ENCODE data around the gene HNRNPR.
A peak's percentile ranks its signal among the peaks of the same experiment; 100 is the strongest.
"Not testable (repeated sequence)": the region's sequence is repeated elsewhere in the genome, so short reads cannot be mapped to it uniquely, and the experiment has no call there.

HNRNPR gene

DNA sequence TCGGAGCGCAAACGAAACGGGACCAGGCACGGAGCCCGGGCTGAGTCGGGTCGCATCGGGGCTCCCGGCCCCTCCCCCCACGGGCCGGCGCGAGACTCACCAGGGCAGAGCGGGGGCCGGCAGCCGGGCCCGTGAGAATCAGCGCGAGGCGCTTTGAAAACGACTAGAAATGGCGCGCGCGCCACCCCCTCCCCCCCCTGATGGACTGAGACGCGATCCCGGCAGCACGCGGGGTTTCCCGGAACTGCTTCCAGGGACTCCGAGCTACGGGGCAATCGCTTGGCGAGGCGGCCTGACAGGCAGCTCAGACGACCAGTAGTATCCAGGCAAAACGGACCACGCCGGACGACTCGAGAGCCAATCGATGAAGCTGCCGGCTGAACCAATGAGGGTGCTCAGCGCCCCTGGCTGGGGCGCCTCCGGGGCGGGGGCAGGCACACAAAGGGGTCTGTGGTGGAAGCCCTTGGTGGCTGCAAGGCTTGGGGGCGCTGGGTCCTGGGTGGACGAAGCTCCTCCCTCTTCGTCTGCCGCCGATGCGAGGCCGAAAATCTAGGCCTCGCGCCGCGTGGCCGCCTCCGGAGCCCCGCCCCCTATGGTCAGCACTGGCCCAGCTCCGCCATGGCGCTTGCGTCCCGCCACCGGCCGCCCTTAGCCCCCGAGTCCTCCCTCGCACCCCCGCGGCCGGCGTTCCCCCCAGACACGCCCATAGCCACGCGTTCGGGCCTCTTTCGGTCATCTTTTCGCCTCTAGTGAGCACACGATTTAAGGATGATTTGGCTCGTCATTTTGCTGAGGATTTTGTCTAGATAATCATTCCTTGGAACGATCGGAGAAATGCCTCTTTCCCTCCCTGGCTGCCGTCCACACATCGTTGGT is at the start of gene HNRNPR:
Gene HNRNPR, minus strand, starts transcription at position 174 of the 876 bp plus-strand sequence. CDS start 3,276 bp downstream, outside the sequence.
- DNase-seq (ENCODE audit: low spot score): peak; percentile 98

DNA sequence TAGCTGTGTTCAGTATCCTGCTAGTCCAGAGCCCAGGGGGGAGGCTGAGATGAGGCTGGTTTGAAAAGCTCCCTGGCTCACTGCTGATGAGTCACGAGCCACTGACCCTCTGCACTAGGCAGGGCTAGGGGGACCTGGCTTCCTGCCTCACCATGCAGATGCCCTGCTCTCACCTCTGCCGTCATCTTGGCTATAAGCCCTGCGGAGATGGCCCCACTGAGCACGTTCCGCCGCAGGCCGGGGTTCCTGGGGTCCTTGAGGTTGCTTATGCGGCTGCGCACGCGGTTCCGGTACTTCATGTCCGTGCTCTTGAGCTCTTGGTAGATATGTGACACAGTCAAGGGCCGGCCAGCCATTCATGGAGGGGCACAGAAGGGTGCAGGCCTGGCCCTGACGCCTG is 49.6 kb upstream of the HNRNPR start:
- no peak for DNase-seq (ENCODE audit: low spot score)

GRCh38 chr1:23392125-23392855 is 48.2 kb upstream of the HNRNPR start:
- DNase-seq (ENCODE audit: low spot score): no peak

- DNase-seq (ENCODE audit: low spot score): no peak
Observed at GRCh38 chr1:23389837-23390321, 45.8 kb upstream of the HNRNPR start.

DNA sequence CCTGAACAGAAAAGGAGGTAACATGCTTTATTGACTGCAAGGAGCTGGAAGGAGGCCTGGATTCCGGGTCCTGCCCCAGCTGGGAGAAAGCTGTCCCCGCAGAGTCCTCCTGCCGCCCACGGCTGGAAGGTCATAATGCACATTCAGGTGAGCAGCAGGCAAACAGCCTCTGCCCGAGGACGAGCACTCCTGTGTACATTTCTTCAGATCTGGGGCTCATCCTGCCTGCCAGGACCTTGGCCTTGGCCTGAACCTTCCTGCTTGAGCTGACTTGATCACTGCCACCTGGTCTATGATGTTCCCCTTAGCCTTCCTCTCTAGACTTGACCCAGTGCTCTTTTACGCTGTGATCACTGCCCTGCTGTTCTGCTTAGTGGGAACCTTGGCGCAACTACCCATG is 43.4 kb upstream of the HNRNPR start:
- no peak for DNase-seq (ENCODE audit: low spot score)

DNA sequence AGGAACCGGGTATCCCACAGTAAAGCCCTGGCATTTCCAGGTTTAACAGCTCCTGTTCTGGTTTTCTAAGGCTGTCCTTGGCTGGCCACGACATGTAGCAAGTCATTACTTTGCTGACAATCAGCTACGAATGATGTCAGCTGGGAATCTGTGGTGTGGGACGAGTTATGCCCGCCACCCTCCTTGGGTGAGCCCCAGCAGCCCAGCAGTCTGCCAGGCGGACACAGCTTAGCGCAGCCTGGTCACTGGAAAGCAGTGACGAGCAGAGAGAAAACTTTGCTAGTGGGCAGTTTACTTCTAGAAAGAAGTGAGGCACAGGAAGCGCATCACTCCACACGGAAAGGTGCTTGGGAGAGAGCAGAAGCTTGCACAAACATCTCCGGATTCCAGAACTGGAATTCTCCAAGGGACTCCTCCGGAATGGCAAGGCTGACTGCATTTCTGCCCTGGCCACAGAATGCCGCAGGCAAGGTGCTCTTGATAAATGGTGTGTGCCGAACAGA is 41.1 kb upstream of the HNRNPR start:
- no peak for DNase-seq (ENCODE audit: low spot score)

DNA sequence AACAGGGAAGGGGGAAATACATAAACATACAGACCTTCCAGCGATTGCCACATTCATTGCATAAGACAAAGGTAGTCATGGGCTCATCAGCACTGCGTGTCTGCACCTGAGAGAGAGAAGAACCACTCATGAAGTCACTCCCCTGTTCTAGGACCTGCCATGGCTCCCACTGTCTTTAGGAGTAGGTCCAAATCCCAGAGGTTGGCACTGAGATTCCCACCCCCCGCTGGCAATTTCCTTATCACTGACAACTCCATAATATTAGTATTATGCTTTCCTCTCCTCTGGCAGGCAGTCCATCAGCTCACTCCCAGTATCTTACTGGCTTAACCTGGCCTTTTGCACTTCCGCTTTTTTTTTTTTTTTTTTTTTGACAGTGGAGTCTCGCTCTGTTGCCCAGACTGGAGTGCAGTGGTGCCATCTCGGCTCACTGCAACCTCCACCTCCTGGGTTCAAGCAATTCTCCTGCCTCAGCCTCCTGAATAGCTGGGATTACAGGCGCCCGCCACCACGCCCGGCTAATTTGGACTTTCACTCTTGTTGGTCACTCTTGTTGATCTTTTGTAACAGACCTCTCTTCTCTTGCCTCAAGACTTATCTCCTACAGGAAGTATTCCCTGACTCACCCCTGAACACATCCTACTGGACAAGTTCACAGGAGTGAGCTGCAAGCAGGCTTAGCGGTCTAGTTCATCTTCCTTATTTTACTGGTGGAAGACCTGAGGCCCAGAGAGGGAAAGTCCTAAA is 40.4 kb upstream of the HNRNPR start:
- no peak for DNase-seq (ENCODE audit: low spot score)

GRCh38 chr1:23383577-23384311 is 39.7 kb upstream of the HNRNPR start:
- no peak for DNase-seq (ENCODE audit: low spot score)

- DNase-seq (ENCODE audit: low spot score): no peak
Observed at GRCh38 chr1:23381233-23381885, 37.3 kb upstream of the HNRNPR start.

DNA sequence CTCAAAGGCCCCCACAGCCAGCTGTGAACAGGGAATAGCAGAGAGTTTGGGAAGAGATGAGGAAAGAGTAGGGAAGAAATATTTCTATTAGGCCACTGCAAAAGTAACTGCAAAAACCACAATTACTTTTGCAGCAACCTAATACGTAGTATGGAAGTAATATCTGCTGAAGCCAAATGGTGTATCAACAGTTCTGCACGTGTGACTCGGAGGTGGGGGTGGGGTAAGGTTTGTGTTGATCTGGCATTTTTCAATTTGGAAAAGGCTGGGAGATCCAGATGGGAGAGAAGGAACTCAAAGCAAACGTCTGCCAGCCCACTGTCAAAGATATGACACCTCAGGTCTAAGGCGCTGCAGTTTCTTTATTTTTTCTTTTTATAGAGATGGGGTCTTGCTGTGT is 36.6 kb upstream of the HNRNPR start:
- no peak for DNase-seq (ENCODE audit: low spot score)

- DNase-seq (ENCODE audit: low spot score): not testable (repeated sequence)
Observed at GRCh38 chr1:23380236-23380635, 36.2 kb upstream of the HNRNPR start.

- DNase-seq (ENCODE audit: low spot score): no peak
Observed at GRCh38 chr1:23376890-23377811, 33.1 kb upstream of the HNRNPR start.

DNA sequence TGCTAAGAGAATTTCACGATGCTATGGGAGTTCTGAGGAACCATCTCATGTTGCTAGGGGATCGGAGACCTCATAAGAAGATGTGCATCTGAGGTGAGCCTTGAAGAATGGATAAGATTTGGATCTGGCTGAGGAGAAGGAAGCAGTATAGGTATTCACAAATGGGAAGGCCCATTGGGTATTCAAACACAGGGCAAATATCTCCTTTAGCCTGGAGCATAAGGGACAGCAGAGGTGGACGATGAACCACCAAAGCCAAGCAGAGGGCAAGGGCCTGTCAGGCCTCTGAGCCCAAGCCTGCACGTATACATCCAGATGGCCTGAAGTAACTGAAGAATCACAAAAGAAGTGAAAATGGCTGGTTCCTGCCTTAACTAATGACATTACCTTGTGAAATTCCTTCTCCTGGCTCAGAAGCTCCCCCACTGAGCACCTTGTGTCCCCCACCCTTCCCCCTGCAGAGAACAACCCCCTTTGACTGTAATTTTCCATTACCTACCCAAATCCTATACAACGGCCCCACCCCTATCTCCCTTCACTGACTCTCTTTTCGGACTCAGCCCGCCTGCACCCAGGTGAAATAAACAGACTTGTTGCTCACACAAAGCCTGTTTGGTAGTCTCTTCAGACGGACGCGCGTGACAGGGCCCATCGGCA is 30.1 kb upstream of the HNRNPR start:
- DNase-seq (ENCODE audit: low spot score): not testable (repeated sequence)

DNA sequence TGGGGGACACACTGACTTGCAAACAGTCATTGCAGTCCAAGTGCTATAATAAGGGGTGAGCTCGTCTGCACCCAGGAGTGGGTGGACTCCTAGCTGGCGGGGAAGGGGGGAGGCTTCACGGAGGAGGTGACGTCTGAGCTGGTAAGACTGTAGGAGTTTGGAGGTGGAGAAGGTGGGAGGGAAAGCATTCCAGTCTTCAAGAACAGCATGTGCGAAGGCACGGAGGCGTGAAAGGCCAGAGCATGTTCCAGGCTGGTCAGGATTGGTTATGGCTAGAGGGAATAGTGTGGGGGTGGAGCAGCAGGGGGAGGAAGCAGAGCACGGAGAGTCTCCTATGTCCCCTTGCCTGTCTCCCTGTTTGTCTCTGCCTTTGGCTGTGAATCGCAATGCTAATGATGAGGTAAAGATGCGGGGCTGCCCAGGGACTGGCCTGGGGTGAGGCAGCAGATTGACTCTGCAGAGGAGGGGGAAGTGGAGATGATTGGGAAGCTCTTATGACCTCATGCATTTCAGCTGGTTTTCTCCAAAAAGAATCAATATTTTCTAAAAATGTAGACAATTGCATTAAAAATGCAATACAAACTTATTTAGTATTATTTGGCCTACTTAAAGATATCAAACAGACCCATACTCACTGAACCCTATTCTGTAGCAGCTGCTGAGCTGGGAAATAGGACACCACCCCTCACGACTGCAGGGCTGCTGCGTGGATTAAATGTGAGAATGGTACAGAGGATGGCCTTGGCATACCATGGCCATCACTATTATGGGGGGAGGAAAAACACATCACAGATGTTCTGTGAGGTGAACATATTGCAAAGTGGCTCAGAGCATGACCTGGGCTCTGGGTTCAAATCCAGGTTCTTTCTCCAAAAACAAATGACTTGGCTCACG is 28.1 kb upstream of the HNRNPR start:
- no peak for DNase-seq (ENCODE audit: low spot score)

- DNase-seq (ENCODE audit: low spot score): no peak
Observed at GRCh38 chr1:23370709-23371584, 26.9 kb upstream of the HNRNPR start.

DNA sequence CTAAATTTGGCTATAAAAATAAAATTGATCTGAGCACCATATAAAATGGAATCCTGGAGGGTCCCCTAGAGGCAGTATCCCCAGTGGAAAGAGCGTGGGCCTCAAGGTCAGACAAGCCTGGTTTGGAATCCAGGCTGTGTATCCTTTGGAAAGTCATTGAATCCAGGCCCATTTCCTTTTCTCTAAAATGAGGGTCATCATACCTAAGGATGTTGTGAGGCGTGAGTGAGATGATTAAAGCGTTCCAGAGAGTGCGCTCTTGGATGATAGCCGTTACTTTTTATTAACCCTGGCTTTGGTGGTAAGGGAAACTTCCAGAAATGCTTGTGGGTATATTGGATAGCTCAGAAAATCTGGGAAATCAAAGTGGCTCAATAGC is 26.2 kb upstream of the HNRNPR start:
- no peak for DNase-seq (ENCODE audit: low spot score)

DNA sequence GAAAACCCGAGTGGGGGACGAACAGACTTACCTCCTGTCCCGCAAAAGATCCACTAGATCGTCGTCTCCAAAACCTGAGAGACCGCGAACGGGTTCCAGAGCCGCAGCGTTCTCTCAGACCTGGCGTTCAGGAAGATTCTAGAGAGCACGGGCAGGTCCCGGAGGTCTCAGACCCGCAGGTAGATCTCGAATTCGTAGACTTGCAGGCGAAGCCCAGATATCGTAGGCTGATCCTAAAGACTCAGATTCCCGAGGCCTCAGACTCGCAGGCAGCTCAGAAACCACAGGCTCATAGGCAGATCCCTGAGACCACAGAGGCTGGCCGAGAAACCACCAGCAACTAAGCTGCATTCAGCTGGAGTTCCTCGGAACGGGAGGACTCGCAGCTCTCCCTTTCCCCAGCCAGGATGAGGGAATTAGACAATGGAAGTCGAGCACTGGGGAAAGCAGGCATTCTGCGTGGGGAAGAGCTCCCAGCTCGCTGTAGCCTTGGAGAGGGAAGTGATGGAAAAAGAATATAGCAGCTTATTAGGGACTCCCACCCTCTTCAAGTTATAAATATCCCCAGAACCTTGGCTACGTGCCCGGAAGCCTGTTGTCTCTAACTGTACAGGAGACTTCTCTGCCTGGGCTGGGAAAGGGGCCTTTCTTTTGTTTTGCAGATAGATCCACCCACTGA is 25.4 kb upstream of the HNRNPR start, which contains the start of gene ZNF436:
Gene ZNF436, minus strand, starts transcription at position 502 of the 679 bp plus-strand sequence. CDS start 1,831 bp downstream, outside the sequence.
- peak; percentile 62 for DNase-seq (ENCODE audit: low spot score)

Measured in hematopoietic multipotent progenitor cell treated with erythropoietin and hydrocortisone succinate and interleukin-3 and kit ligand, for 15 days (in vitro differentiated cells).